Tibial artery (tissue), 4 donors: ENCODE data around the gene EHBP1.

Experiments
- DNase-seq, 2 donors: peaks; one replicate each; pipeline ENCODE4 v3.0.0-alpha.2; 2019
- H3K27ac ChIP-seq, 2 donors: fragments of 200-600 bp; sonication (generic) in 1 of 2; 1 replicate in 1 of 2; 2 replicates in 1 of 2; pipeline ENCODE4 v1.5.1; 2018 to 2019; ENCODE audit warnings: mild to moderate bottlenecking in 1 of 2
- H3K27me3 ChIP-seq, 2 donors: fragments of 200-600 bp; sonication (generic) in 1 of 2; one replicate each; pipeline versions ENCODE4 v1.5.1 to v1.6.0; 2016 to 2019
- H3K36me3 ChIP-seq, 3 donors: fragments of 200-600 bp; sonication (generic) in 2 of 3; one replicate each; pipeline ENCODE4 v1.5.1; 2016 to 2019; ENCODE audit warnings: mild to moderate bottlenecking in 2 of 3
- H3K4me1 ChIP-seq, 4 donors: fragments of 200-600 bp; sonication (generic) in 2 of 4; 1 replicate in 3 of 4; 2 replicates in 1 of 4; pipeline ENCODE4 v1.5.1; 2016 to 2019
- H3K4me3 ChIP-seq, 2 donors: fragments of 200-600 bp; sonication (generic) in 1 of 2; 1 replicate in 1 of 2; 2 replicates in 1 of 2; pipeline ENCODE4 v1.5.1; 2018 to 2019; ENCODE audit warnings: mild to moderate bottlenecking in 2 of 2
- H3K9me3 ChIP-seq, 3 donors: fragments of 200-600 bp; sonication (generic) in 1 of 3; one replicate each; pipeline ENCODE4 v1.5.1; 2016 to 2019
- intact Hi-C: fragments of 100-400 bp; cut with DNase I; formaldehyde crosslinking; loops from one replicate; pipeline ENCODE4 v1.15.0; 2023; ENCODE audit warnings: low total_unique reads
- TF ChIP-seq, protein P1 (sequence below), 2 experiments: fragments of 200-600 bp in 1 of 2; fragments of 450-650 bp in 1 of 2; IDR thresholded peaks; one replicate each; pipeline ENCODE4 v1.5.1; 2017 to 2019; ENCODE audit warnings: antibody characterized with exemption in 2 of 2, mild to moderate bottlenecking in 1 of 2, moderate library complexity in 1 of 2

EHBP1 gene

DNA sequence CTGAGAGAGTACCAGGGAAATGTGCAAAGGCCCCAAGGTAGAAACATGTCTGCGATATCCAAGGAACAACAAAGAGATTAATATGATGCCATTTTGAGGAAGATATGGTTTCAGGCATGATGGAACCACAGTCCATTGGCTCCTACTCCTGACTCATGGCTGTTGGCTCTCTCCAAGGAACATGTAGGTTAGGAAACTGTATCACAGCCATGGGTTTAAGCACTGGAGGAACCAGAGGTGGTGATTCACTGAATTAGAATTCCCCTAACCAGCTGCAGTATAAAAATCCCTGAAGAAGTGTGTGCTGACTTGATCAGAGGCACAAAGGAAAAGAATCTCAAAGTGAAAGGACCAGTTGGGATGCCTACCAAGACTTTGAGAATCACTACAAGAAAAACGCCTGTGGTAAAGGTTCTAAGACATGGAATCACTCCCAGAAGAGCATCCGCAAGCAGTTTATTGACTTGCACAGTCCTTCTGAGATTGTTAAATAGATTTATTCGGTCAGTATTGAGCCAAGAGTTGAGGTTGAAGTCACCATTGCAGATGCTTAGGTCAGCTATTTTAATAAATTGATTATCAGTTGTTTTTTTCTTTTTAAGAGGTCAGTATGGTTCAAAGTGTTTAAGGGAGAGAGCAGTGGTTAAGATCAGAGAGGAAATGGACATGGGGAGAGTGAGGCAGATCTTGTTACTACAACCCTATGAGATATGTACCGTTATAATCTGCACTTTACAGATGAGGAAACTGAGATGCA lies 234.4 kb downstream of the EHBP1 start:
- intact Hi-C loops = no loop called here
- Histone ChIP-seq H3K36me3 (peaks cover 0 to 7% (median 6%) of the 10 kb centered on the region in 3 donors), H3K4me1 (no peaks in the 10 kb centered on the region), H3K27me3 (no peaks in the 10 kb centered on the region), H3K4me3 (no peak overlapping the region), H3K9me3 (no peaks in the 10 kb centered on the region), H3K27ac (no peak overlapping the region)
- no peak for DNase-seq
- TF ChIP-seq, protein P1, sequence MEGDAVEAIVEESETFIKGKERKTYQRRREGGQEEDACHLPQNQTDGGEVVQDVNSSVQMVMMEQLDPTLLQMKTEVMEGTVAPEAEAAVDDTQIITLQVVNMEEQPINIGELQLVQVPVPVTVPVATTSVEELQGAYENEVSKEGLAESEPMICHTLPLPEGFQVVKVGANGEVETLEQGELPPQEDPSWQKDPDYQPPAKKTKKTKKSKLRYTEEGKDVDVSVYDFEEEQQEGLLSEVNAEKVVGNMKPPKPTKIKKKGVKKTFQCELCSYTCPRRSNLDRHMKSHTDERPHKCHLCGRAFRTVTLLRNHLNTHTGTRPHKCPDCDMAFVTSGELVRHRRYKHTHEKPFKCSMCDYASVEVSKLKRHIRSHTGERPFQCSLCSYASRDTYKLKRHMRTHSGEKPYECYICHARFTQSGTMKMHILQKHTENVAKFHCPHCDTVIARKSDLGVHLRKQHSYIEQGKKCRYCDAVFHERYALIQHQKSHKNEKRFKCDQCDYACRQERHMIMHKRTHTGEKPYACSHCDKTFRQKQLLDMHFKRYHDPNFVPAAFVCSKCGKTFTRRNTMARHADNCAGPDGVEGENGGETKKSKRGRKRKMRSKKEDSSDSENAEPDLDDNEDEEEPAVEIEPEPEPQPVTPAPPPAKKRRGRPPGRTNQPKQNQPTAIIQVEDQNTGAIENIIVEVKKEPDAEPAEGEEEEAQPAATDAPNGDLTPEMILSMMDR (IDR thresholded peaks at IDR 0.05) = no peak

DNA sequence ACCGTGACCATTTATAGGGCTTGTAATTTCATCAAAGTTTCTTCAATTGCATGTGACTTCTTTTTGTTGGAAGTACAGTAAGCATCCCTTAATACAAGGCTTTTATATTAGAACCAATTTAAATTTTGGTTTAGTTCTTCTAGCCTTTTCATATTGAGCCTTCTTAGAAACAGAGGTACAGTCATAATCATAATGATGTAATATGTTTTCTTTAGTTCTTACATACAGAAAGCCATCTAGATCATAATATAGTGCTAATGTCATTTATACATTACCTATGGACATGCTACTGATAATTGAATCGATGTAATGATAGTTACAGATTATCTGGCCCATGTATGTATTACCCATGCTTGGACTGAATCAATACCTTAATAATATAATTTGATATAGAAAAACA lies 235.2 kb downstream of the EHBP1 start:
- H3K27me3 ChIP-seq = no peaks in the 10 kb centered on the region
- H3K9me3 ChIP-seq = no peaks in the 10 kb centered on the region
- H3K27ac ChIP-seq = no peak overlapping the region
- TF ChIP-seq, protein P1 (IDR thresholded peaks at IDR 0.05) = no peak
- intact Hi-C loops = no loop called here
- no peak for DNase-seq
- no peak overlapping the region for H3K4me3 ChIP-seq
- peaks cover 0 to 7% (median 6%) of the 10 kb centered on the region in 3 donors for H3K36me3 ChIP-seq
- no peaks in the 10 kb centered on the region for H3K4me1 ChIP-seq

DNA sequence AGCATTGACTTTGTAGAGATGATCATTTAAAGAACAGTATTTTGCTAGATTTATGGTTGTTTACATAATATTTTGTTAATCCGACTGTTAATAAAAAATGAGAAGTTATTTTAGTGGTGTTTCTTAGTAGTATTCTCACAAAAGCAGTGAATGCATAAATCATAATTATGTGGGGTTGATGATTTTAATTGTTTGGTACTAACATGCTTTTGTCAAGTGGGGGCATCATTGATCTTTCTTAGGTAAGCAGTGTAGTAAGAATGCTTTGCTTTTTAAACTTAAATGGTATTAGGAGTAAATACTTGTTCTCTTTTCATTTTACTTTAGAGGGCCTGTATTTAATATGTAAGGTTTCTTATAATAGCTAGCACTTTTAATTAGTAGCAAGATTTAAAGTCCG lies 235.9 kb downstream of the EHBP1 start:
- intact Hi-C loops = no loop called here
- no peak for DNase-seq
- H3K27ac ChIP-seq = no peak overlapping the region

DNA sequence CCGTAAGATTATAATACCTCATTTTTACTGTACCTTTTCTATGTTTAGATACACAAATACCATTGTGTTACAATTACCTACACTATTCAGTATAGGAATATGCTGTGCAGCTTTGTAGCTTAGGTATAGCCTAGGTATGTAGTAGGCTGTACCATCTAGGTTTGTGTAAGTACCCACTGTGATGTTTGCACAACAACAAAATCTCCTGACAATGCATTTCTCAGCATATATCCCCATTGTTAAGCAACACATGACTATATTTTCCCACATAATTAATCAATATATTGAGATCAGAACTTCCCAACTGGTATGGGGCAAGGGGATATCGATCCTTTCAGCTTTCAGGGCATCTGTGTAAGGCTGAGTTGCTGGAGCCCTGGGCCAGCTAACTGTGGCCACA lies 238.8 kb downstream of the EHBP1 start:
- Histone ChIP-seq H3K36me3 (peaks cover 7 to 10% (median 8%) of the 10 kb centered on the region in 3 donors), H3K27me3 (no peaks in the 10 kb centered on the region), H3K4me3 (no peak overlapping the region), H3K27ac (no peak overlapping the region), H3K9me3 (no peaks in the 10 kb centered on the region), H3K4me1 (no peaks in the 10 kb centered on the region)
- intact Hi-C loops = no loop called here
- DNase-seq = no peak
- TF ChIP-seq, protein P1 (IDR thresholded peaks at IDR 0.05) = no peak

More for the DNA sequence above, 235.9 kb downstream of the EHBP1 start:
- H3K4me1 ChIP-seq = no peaks in the 10 kb centered on the region
- no peak overlapping the region for H3K4me3 ChIP-seq
- TF ChIP-seq, protein P1 (IDR thresholded peaks at IDR 0.05) = no peak
- no peaks in the 10 kb centered on the region for H3K27me3 ChIP-seq
- no peaks in the 10 kb centered on the region for H3K9me3 ChIP-seq
- peaks cover 0 to 7% (median 6%) of the 10 kb centered on the region in 3 donors for H3K36me3 ChIP-seq

DNA sequence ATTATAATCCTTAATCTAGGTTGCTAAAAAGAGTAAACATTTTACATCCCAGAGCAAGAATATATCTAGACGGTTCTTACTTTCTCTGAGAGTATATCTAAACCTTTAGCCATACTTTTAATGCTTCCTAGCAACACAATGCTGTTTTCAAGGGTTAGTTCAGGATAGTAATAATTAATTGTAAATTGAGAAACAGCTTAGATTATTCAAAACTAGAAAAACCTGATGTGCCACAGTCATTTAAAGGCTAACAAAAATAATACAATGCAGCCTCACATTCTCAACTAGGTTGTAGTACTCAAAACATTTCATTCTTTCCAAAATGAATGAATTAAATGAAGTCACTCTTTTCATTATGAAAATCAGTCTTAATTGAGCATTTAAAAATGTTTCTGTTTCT lies 241.9 kb downstream of the EHBP1 start:
- H3K4me1 ChIP-seq = no peaks in the 10 kb centered on the region
- no peaks in the 10 kb centered on the region for H3K9me3 ChIP-seq
- no peak overlapping the region for H3K27ac ChIP-seq
- intact Hi-C loops = no loop called here
- H3K4me3 ChIP-seq = no peak overlapping the region
- TF ChIP-seq, protein P1 (IDR thresholded peaks at IDR 0.05) = no peak
- peaks cover 7 to 10% (median 8%) of the 10 kb centered on the region in 3 donors for H3K36me3 ChIP-seq
- H3K27me3 ChIP-seq = no peaks in the 10 kb centered on the region
- no peak for DNase-seq
